ENCODE results near the gene C16orf78.

C16orf78 gene

GRCh38 chr16:49362230-49362629 lies 11.4 kb upstream of the C16orf78 start:
- DNase-seq (ENCODE audit: low spot score) = no peak
- no peak for TF ChIP-seq CTCF (IDR thresholded peaks at IDR 0.05; ENCODE audit: extremely low read depth, insufficient read depth, missing control alignments)
- in situ Hi-C loops (cut with MboI; ENCODE audit: low pct_unique_long_range_greater_than_20kb, low sequenced_read_pairs, unreplicated experiment) = no loop called here

- no peak for TF ChIP-seq CTCF (IDR thresholded peaks at IDR 0.05; ENCODE audit: extremely low read depth, insufficient read depth, missing control alignments)
- in situ Hi-C loops (cut with MboI; ENCODE audit: low pct_unique_long_range_greater_than_20kb, low sequenced_read_pairs, unreplicated experiment) = no loop called here
- DNase-seq (ENCODE audit: low spot score) = no peak
Observed at GRCh38 chr16:49365711-49366509, 7.7 kb upstream of the C16orf78 start.

- in situ Hi-C loops (cut with MboI; ENCODE audit: low pct_unique_long_range_greater_than_20kb, low sequenced_read_pairs, unreplicated experiment) = no loop called here
- no peak for DNase-seq (ENCODE audit: low spot score)
Observed at GRCh38 chr16:49366669-49367068, 6.9 kb upstream of the C16orf78 start.

GRCh38 chr16:49369651-49370611 lies 3.7 kb upstream of the C16orf78 start:
- in situ Hi-C loops (cut with MboI; ENCODE audit: low pct_unique_long_range_greater_than_20kb, low sequenced_read_pairs, unreplicated experiment) = no loop called here
- no peak for DNase-seq (ENCODE audit: low spot score)
- TF ChIP-seq CTCF (IDR thresholded peaks at IDR 0.05; ENCODE audit: extremely low read depth, insufficient read depth, missing control alignments) = no peak

More at GRCh38 chr16:49366669-49367068, 6.9 kb upstream of the C16orf78 start:
- TF ChIP-seq CTCF (IDR thresholded peaks at IDR 0.05; ENCODE audit: extremely low read depth, insufficient read depth, missing control alignments) = no peak

- in situ Hi-C loops (cut with MboI; ENCODE audit: low pct_unique_long_range_greater_than_20kb, low sequenced_read_pairs, unreplicated experiment) = no loop called here
- no peak for DNase-seq (ENCODE audit: low spot score)
- TF ChIP-seq CTCF (IDR thresholded peaks at IDR 0.05; ENCODE audit: extremely low read depth, insufficient read depth, missing control alignments) = no peak
Observed at GRCh38 chr16:49376206-49376605, 2.6 kb downstream of the C16orf78 start.

- TF ChIP-seq CTCF (IDR thresholded peaks at IDR 0.05; ENCODE audit: extremely low read depth, insufficient read depth, missing control alignments) = no peak
- in situ Hi-C loops (cut with MboI; ENCODE audit: low pct_unique_long_range_greater_than_20kb, low sequenced_read_pairs, unreplicated experiment) = no loop called here
- no peak for DNase-seq (ENCODE audit: low spot score)
Observed at GRCh38 chr16:49377196-49377755, 3.7 kb downstream of the C16orf78 start.
